ENCODE measurements around the gene FOXL2NB.
"Not testable (repeated sequence)": the region's sequence is repeated elsewhere in the genome, so short reads cannot be mapped to it uniquely, and the experiment has no call there.

FOXL2NB gene

DNA sequence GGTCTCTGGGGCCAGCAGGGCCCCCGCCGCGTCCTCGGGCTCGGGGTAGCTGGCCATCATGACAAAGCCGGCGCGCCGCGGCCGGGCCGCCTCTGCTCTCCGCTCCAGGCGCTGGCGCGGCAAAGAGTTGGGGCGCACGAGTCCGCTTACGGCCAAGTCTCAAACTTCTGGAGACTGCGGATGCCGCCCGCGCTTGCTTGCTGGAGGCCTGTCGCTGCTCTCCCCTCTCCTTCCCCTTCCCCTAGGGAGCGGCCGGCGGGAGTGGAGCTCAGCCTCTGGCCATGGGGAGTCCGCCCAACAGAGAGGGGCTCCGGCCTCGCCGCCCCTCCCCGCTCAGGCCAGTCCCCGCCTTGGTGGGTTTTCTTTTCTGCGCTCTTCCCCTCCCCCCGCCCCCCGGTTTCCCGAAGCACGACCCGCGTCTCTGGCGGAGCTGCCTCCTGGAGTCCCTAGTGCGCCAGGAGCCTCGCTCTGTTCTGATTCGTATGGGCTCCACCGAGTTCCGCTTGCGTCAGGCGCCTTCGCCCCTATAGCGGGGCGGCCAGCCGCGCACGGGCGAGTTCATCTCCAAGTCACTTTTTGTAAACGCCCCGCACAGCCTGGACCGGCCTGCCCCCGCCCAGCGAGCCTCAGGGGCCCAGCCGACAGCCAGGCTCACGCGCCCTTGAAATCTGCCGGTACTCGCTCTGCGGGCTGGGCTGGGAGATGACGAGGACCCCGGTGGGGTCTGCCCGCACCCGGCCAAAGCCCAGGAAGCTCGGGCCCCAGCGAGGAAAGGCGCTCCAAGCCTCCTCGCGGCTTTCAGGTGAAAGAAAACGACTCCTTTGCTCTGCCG, at the start of gene FOXL2NB, which contains the start of gene FOXL2:
FOXL2NB (plus strand) TSS at position 555 of the 832 bp plus-strand sequence; CDS start at position 703, 148 bp downstream.
FOXL2 (minus strand) TSS at position 475 of the 832 bp plus-strand sequence; CDS start at position 60, 415 bp downstream.
- DNase-seq, result no peak

GRCh38 chr3:138898301-138898700, 48.7 kb upstream of the FOXL2NB start:
- no peak for DNase-seq

- DNase-seq, result no peak
Observed at GRCh38 chr3:138898708-138899107, 48.3 kb upstream of the FOXL2NB start.

DNA sequence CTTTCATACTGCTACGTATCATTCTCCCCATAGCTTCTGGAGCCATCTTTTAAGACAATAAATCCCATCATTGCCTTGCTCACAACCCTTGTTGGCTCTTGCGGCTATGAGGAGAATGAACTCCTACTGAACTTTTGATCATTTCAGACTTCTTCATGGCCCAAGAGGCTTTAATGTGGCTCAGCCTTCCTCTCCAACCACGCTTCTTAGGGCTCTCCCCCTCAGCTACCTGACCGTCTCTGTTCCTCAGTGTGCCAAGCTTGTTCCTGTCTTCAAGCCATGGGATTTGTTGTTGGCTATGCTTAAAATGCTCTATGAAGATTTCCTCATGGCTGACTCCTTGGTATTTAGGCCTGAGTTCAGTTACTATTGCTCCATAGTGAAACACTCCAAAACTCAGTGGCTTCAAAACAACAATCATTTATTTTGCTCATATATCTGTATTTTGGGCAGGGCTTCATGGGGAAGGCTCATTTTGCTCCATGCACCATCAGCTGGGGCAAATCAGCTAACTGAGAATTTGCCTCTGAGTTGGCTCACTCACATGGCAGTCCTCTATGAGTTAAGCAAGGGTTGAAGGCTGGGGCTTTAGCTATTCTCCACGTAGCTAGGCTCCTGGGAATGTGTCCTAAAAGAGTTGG, 47.5 kb upstream of the FOXL2NB start:
- DNase-seq, result no peak

DNA sequence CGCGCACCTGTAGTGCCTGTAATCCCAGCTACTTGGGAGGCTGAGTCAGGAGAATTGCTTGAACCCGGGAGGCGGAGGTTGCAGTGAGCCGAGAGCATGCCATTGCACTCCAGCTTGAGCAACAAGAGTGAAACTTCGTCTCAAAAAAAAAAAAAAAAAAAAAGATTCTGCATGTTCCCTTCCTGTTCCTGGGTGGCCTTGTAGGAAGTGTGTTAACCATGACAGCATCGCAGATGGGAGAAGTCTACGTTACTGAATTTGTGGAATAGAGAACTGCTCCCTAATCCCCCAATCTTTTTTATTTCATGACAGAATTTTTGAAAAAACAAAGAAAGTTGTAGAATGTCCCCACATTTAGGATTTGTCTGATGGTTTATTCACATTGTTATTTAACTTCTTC, 45.5 kb upstream of the FOXL2NB start:
- no peak for DNase-seq

GRCh38 chr3:138902171-138902570, 44.8 kb upstream of the FOXL2NB start:
- DNase-seq, result no peak

GRCh38 chr3:138907539-138907938, 39.5 kb upstream of the FOXL2NB start:
- no peak for DNase-seq

GRCh38 chr3:138908846-138909245, 38.2 kb upstream of the FOXL2NB start:
- no peak for DNase-seq

DNA sequence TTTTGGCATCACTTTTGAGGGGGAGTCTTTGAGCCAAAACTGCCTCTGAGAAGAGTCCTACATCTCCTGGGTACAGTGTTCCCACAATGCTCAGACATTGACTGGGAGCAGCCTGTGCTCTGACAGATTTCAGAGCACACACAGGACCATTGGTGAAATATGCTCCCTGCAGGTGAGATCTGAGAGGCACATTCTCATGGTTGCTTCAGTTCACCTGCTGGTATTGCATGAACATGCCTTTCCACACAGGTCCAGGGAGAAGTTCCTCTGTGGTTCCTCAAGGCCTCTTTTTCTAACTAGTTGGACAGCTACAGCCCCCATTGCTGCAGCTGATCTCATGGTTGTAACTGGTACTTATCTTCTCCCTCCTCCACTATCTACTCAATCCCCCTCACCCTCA, 37.1 kb upstream of the FOXL2NB start:
- no peak for DNase-seq

DNA sequence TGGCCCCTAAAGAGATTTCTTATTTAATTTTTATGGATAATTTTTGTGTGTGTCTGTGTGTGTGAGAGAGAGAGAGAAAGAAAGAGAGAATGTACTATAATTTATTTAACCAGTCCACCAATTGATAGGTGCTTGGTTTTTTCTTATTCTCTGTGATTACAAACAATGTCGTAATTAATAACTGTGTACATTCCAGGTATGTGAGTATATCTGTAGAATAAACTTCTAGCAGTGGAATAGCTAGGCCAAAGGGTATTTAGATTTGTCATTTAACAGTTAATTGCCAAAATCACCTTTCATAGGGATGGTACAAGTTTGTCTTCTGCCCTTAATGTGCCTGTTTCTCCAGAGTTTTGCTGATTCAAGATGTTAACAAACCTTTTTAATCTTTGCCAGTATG, 35.4 kb upstream of the FOXL2NB start:
- no peak for DNase-seq

DNA sequence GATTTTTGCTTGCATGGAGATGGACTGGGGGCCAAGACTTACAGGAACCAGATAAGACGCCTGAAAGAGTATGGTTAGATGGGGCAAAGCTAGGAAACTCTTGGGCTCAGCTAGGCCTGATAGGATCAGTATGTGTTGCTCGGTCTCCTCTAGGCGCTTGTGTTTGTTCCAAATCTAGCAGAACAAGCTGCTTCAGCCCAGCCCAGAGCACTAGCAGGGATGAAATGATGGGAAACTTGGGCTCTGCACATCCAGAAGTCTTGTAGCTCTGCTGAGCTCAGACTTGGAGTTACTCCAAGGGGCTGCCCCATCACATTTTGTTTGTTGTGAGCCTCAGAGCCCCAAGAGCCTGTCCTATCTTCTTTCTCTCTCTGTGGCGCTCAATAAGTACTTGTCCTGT, 34.8 kb upstream of the FOXL2NB start:
- no peak for DNase-seq

DNA sequence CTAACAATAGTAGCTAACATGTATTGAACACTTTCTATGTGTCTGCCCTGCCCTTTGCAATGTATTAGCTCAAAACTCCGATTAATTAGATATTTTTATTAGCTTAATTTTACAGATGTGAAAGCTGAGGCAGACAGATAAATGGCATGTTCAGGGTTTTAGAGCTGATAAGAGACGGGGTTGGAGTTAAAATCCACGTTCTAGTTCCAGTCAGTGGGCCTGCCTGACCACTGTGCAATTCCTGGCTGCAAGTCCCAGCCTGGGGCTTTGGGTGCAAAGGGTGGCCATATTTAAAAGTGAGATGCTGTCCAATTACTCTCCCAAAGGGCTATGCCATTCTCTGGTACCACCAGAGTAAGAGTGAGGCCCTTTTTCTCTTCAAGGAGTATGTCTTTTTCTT, 33.3 kb upstream of the FOXL2NB start:
- no peak for DNase-seq

DNA sequence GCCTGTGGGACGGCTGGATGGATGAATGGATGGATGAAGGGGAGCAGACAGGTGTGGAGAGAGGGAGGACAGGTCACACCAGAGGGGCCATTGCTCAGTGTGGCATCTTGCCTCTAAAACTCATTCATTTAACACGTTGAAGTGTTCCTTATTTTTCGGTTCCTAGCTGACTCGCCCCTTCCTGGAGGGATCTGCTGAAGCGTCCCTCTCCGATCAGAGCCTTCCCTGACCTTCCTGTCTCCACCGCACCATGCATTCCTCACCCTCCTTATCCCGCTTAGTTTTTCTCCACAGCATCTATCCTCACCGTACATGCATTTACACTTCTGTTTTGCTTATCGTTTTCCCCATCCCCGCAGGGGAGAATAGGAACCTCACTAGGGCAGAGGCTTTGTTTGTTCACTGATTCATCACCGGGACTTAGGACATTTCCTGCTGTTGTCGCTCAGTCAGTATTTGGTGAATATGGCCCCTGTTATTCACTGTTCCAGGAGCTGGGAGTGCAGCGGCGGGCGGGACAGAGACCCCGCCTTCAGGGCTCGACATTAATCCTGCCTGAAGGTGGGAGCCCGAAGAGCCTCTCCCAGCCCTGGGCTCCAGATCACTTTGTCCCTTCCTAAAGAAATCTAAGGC, 32.0 kb upstream of the FOXL2NB start:
- DNase-seq, result no peak

DNA sequence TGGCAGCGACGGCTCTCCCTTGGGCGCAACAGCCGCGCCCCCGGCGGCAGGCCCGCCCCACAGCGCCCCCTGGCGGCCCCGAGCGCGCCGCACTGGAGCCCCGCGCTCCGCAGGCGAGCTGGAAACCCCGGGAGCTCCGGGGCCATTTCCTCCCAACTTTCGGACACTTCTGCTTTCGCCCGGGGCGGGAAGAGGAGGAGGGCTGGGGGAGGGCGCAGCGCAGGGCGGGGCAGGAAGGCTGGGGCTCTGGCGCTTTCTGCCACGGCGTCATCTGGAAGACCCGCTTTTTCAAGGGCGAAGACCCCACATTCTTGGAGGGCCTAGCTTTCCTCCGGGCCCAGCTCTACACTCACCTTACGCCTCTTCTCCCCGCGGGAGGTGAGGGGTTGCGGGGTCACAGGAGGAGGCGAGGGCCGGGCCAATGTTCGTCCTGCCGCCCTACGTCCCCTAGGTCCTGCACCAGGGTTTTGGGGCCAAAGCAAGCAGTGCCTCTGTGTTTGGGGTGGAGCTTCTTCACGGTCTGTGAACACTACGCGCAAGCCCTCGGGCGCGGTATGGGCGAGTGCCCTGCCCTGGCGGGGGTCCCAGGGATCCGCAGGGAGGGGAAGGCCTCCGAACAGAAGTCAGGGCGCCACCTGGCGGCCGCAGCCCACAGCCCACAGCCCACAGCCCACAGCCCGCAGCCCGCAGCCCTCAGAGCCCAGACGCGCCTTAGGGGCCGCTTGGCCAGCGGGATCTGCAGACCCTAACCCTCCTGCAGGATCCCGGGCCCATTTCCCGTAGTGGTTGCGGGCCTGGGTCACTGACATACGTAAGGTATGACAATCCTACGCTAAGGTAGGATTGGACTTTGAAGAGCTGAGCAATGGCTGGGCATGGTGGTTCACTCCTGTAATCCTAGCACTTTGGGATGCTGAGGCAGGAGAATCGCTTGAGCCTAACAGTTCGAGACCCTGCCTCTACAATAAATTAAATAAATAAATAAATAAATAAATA, 31.2 kb upstream of the FOXL2NB start:
- peak; percentile 68 for DNase-seq

- no peak for DNase-seq
Observed at GRCh38 chr3:138916824-138917223, 30.2 kb upstream of the FOXL2NB start.

GRCh38 chr3:138919325-138919724, 27.7 kb upstream of the FOXL2NB start:
- no peak for DNase-seq

- DNase-seq, result no peak
Observed at GRCh38 chr3:138921316-138922292, 25.4 kb upstream of the FOXL2NB start.

GRCh38 chr3:138922400-138922799, 24.6 kb upstream of the FOXL2NB start:
- not testable (repeated sequence) for DNase-seq

- DNase-seq, result no peak
Observed at GRCh38 chr3:138923531-138923994, 23.5 kb upstream of the FOXL2NB start.

DNA sequence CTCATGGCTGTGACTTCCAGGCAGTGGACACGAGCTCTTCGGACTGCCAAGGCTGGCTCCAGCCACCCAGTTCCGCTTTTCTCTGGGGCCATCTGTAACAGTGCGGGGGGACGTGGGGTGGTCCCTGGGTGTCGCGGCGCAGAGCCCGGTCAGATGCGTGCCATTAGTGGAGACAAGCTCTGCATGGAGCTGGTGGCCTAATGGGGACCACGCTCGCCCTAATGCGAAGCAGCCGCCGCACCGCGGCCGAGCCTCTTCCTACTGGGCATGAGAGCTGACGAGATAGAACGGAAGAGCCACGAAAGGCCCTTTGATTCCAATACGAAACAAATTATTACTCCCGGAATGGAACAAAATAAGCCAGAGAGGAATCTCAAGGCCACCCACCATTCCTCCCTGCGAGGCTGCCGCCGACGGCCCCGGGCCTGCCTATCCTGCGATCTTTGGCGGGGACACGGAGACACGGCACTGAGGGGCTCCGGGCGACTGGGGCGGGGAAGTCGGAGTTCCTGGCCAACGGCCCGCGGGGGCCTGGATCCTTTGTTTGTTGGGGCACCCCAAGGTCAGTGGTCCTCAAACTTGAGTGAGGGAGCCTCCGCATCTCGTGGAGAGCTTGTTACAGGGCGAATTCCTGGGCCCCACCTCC, 18.2 kb upstream of the FOXL2NB start:
- DNase-seq, result no peak
